Transverse colon (tissue), 4 donors: Measurements from ENCODE around the gene SLC1A1.

Experiments used
- POLR2A ChIP-seq: fragments of 450-650 bp; IDR thresholded peaks from one replicate; pipeline ENCODE4 v1.6.1; 2016; ENCODE audit warnings: antibody characterized with exemption, mild to moderate bottlenecking, moderate library complexity
- POLR2AphosphoS5 ChIP-seq, 3 donors: sonication (generic); formaldehyde crosslinking; IDR thresholded peaks; one replicate each; pipeline ENCODE4 v1.6.1; 2016; ENCODE audit warnings: antibody characterized with exemption in 3 of 3
- TF ChIP-seq, protein P1 (sequence below), 5 experiments: fragments of 200-600 bp in 3 of 5; fragments of 450-650 bp in 2 of 5; sonication (generic) in 3 of 5; IDR thresholded peaks; 1 replicate in 2 of 5; 2 replicates in 3 of 5; pipeline ENCODE4 v1.5.1; 2016 to 2017; ENCODE audit warnings: antibody characterized with exemption in 5 of 5, inconsistent platforms in 3 of 5, mild to moderate bottlenecking in 2 of 5, moderate library complexity in 1 of 5

DNA sequence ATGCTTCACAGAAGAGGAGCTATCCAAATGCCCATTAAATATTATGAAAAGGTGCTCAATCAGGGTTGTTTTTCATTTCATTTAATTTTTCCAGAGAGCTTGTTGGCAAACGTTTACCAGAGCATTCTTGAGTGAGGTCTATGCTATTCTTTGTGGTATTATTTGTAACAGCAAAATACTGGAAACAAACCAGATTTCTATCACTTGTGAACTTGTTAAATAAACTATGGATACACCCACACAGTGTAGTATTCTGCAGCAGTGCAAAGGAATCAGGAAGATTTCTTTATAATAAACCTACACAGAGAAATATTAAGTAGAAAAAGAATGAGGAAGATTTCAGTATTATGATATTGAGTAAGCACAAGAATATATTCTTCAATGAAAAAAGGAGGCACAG, 15.0 kb upstream of the SLC1A1 start:
- no peak for TF ChIP-seq POLR2A
- TF ChIP-seq, protein P1, sequence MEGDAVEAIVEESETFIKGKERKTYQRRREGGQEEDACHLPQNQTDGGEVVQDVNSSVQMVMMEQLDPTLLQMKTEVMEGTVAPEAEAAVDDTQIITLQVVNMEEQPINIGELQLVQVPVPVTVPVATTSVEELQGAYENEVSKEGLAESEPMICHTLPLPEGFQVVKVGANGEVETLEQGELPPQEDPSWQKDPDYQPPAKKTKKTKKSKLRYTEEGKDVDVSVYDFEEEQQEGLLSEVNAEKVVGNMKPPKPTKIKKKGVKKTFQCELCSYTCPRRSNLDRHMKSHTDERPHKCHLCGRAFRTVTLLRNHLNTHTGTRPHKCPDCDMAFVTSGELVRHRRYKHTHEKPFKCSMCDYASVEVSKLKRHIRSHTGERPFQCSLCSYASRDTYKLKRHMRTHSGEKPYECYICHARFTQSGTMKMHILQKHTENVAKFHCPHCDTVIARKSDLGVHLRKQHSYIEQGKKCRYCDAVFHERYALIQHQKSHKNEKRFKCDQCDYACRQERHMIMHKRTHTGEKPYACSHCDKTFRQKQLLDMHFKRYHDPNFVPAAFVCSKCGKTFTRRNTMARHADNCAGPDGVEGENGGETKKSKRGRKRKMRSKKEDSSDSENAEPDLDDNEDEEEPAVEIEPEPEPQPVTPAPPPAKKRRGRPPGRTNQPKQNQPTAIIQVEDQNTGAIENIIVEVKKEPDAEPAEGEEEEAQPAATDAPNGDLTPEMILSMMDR (IDR thresholded peaks at IDR 0.05) = no peak
- TF ChIP-seq POLR2AphosphoS5 (IDR thresholded peaks at IDR 0.05) = no peak
